ENCODE measurements around the gene SFXN5. TPM values are rescaled to one million over a fixed set of nuclear protein-coding genes. Genes with fewer than 3 reads are reported as not detected.

The SFXN5 gene
- total RNA-seq, 1 experiment from 2014 or later, result 27.8 TPM

- in situ Hi-C loops (cut with HindIII; ENCODE audit: low pct_unique_long_range_greater_than_20kb, low sequenced_read_pairs) (no loop called here), intact Hi-C loops (cut with micrococcal nuclease; ENCODE audit: unreplicated experiment) (no loop called here)
- BruUV-seq (replicated peaks), result no TSS peak
- H3K27ac ChIP-seq (ENCODE audit: low read length), result no peak overlapping the region
- no peaks in the 10 kb centered on the region for H3K27me3 ChIP-seq (ENCODE audit: control insufficient read depth, insufficient read depth, low read length)
- CTCF ChIA-PET, result interaction anchor here (0.7 kb wide), 1 partner anchor 47 kb away, joined by 3 read pairs; no protein-coding TSS in a partner anchor
- H3K36me3 ChIP-seq (ENCODE audit: control insufficient read depth, insufficient read depth, low read length), result no peaks in the 10 kb centered on the region
- POLR2A ChIA-PET, result no interaction called here
- H3K4me3 ChIP-seq (ENCODE audit: low read depth in 2 of 2, low read length in 2 of 2), result no peak overlapping the region
- DNase-seq (ENCODE audit: low read depth, low spot score) (no peak), ATAC-seq (no peak)
- no peak for TF ChIP-seq TCF7L2 (IDR thresholded peaks at IDR 0.05; ENCODE audit: low read depth, low read length)
- TF ChIP-seq REST (IDR thresholded peaks at IDR 0.05; ENCODE audit: insufficient read depth in 1 of 2, low read depth in 2 of 2, low read length in 1 of 2), result no peak
- no peak for TF ChIP-seq POLR2AphosphoS5 (IDR thresholded peaks at IDR 0.05; ENCODE audit: low read depth, low read length)
- TF ChIP-seq SIN3A (IDR thresholded peaks at IDR 0.05; ENCODE audit: borderline replicate concordance, insufficient read depth, low read depth, low read length), result no peak
- no peak for TF ChIP-seq CTCF (IDR thresholded peaks at IDR 0.05)
- no peaks in the 10 kb centered on the region for H3K9me3 ChIP-seq (ENCODE audit: control insufficient read depth, insufficient read depth, low read depth, low read length)
- H3K4me1 ChIP-seq (ENCODE audit: control insufficient read depth, insufficient read depth, low read length), result no peaks in the 10 kb centered on the region
Observed at GRCh38 chr2:72971036-72971435, 100.5 kb downstream of the SFXN5 start.

- Histone ChIP-seq H3K4me3 (ENCODE audit: low read depth in 2 of 2, low read length in 2 of 2) (no peak overlapping the region), H3K4me1 (ENCODE audit: control insufficient read depth, insufficient read depth, low read length) (no peaks in the 10 kb centered on the region), H3K27ac (ENCODE audit: low read length) (no peak overlapping the region), H3K27me3 (ENCODE audit: control insufficient read depth, insufficient read depth, low read length) (no peaks in the 10 kb centered on the region), H3K36me3 (ENCODE audit: control insufficient read depth, insufficient read depth, low read length) (no peaks in the 10 kb centered on the region), H3K9me3 (ENCODE audit: control insufficient read depth, insufficient read depth, low read depth, low read length) (no peaks in the 10 kb centered on the region)
- no TSS peak for BruUV-seq (replicated peaks)
- intact Hi-C loops (cut with micrococcal nuclease; ENCODE audit: unreplicated experiment), result no loop called here
- no peak for TF ChIP-seq SIN3A (IDR thresholded peaks at IDR 0.05; ENCODE audit: borderline replicate concordance, insufficient read depth, low read depth, low read length)
- no peak for TF ChIP-seq TCF7L2 (IDR thresholded peaks at IDR 0.05; ENCODE audit: low read depth, low read length)
- TF ChIP-seq REST (IDR thresholded peaks at IDR 0.05; ENCODE audit: insufficient read depth in 1 of 2, low read depth in 2 of 2, low read length in 1 of 2), result no peak
- no peak for TF ChIP-seq CTCF (IDR thresholded peaks at IDR 0.05)
- TF ChIP-seq POLR2AphosphoS5 (IDR thresholded peaks at IDR 0.05; ENCODE audit: low read depth, low read length), result no peak
- DNase-seq (ENCODE audit: low read depth, low spot score) (no peak), ATAC-seq (no peak)
- in situ Hi-C loops (cut with HindIII; ENCODE audit: low pct_unique_long_range_greater_than_20kb, low sequenced_read_pairs), result no loop called here
- ChIA-PET CTCF (interaction anchor here (0.6 kb wide), 2 partner anchors 26 to 207 kb away, joined by 5 read pairs; no protein-coding TSS in a partner anchor), POLR2A (no interaction called here)
Observed at GRCh38 chr2:72969706-72970105, 101.8 kb downstream of the SFXN5 start.

Measured in Panc1 (cell line).